Right lobe of liver (tissue), 4 donors: ENCODE data around the gene UBE2M.
"Not testable (repeated sequence)": the region's sequence is repeated elsewhere in the genome, so short reads cannot be mapped to it uniquely, and the experiment has no call there.

Experiments
- POLR2A ChIP-seq: fragments of 450-650 bp; IDR thresholded peaks from one replicate; pipeline ENCODE4 v1.6.1; 2017; ENCODE audit warnings: antibody characterized with exemption, mild to moderate bottlenecking
- TF ChIP-seq, protein P1 (sequence below), 4 donors: fragments of 200-600 bp in 3 of 4; fragments of 450-650 bp in 1 of 4; IDR thresholded peaks; one replicate each; pipeline versions ENCODE4 v1.5.1 to v1.8.0; 2016 to 2022; ENCODE audit warnings: antibody characterized with exemption in 4 of 4, mild to moderate bottlenecking in 2 of 4
- donor health status: DM: no; HTN: no; CAD: no.
- donor health status: DM: no; HTN: no; CAD: no.
- donor health status: DM: no; HTN: yes; CAD: no.

DNA sequence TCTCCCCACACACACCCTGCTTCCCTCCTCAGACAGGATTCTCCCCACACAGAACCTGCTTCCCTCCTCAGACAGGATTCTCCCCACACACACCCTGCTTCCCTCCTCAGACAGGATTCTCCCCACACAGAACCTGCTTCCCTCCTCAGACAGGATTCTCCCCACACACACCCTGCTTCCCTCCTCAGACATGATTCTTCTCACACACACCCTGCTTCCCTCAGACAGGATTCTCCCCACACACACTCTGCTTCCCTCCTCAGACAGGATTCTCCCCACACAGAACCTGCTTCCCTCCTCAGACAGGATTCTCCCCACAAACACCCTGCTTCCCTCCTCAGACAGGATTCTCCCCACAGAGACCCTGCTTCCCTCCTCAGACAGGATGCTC is 19.2 kb downstream of the UBE2M start:
- not testable (repeated sequence) for TF ChIP-seq POLR2A
- TF ChIP-seq, protein P1, sequence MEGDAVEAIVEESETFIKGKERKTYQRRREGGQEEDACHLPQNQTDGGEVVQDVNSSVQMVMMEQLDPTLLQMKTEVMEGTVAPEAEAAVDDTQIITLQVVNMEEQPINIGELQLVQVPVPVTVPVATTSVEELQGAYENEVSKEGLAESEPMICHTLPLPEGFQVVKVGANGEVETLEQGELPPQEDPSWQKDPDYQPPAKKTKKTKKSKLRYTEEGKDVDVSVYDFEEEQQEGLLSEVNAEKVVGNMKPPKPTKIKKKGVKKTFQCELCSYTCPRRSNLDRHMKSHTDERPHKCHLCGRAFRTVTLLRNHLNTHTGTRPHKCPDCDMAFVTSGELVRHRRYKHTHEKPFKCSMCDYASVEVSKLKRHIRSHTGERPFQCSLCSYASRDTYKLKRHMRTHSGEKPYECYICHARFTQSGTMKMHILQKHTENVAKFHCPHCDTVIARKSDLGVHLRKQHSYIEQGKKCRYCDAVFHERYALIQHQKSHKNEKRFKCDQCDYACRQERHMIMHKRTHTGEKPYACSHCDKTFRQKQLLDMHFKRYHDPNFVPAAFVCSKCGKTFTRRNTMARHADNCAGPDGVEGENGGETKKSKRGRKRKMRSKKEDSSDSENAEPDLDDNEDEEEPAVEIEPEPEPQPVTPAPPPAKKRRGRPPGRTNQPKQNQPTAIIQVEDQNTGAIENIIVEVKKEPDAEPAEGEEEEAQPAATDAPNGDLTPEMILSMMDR (IDR thresholded peaks at IDR 0.05), result not testable (repeated sequence)
